ENCODE results near the gene YPEL4.
A peak's percentile ranks its signal among the peaks of the same experiment; 100 is the strongest.
"Not testable (repeated sequence)": the region's sequence is repeated elsewhere in the genome, so short reads cannot be mapped to it uniquely, and the experiment has no call there.

YPEL4 gene, protein sequence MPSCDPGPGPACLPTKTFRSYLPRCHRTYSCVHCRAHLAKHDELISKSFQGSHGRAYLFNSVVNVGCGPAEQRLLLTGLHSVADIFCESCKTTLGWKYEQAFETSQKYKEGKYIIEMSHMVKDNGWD

DNA sequence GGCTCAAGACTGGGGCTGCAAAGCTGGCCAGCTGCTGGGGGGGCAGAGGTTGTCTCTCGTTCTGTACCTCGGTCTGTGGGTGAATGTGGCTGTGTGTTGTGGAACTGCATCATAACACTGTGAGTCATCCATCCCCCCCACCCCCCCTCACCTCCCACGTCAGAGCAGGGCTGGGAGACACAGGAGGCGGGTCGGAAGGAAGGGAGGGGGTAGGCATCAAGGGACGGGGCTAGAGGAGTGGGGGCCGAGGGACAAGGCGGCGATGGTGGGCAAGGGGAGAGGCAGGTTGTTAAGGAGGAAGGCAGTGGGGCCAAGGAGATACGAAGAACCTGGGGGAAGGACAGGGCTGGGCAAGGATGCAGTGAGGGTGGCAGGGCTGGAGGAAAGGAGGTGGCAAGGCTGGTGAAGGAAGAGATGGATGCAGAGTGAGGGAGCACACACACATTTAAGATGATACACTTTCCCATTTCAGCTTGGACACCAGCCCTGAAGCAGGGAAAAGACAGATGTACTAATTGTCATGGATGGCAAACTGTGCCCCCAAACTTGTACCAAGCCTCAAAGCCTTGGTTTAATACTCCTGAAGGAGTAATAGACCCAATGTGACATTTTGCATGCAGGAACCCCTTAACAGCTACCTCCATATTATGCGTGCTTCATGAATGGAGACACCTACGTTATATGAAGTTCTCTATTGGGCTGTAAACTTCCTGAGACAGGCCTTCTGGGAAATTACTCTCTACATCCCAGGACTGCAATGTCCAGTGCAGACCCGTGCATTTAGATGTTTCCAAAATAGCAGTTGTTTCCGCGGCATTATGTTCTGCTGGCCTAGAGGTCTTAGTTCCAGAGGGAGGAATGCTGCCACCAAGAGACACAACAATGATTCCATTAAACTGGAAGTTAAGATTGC is at the start of gene YPEL4:
TSS of gene YPEL4 (minus strand) at position 87 of the 913 bp plus-strand sequence. CDS start 2,805 bp downstream, outside the sequence.
- in situ Hi-C loops (cut with MboI; ENCODE audit: low pct_unique_long_range_greater_than_20kb, low sequenced_read_pairs), result loop anchor here (10.0 kb wide), 1 partner anchor 155 kb away; no protein-coding TSS in a partner anchor
- DNase-seq, result peak; percentile 61

DNA sequence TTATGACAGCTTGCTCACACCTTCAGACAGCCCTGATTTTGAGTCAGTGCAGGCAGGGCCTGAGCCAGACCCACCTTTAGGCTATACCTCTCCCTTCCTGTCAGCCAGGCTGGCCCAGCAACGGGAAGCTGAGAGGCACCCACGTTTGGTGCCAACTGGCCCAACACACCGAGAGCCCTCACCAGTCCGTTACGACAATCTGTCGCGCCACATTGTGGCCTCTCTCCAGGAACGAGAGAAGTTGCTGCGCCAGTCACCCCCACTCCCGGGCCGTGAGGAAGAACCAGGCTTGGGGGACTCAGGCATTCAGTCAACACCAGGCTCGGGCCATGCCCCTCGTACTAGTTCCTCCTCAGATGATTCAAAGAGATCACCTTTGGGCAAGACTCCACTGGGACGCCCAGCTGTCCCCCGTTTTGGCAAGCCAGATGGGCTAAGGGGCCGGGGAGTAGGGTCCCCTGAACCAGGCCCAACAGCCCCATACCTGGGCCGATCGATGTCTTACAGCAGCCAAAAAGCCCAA is 49.2 kb upstream of the YPEL4 start:
- in situ Hi-C loops (cut with MboI; ENCODE audit: low pct_unique_long_range_greater_than_20kb, low sequenced_read_pairs), result no loop called here
- DNase-seq, result no peak

DNA sequence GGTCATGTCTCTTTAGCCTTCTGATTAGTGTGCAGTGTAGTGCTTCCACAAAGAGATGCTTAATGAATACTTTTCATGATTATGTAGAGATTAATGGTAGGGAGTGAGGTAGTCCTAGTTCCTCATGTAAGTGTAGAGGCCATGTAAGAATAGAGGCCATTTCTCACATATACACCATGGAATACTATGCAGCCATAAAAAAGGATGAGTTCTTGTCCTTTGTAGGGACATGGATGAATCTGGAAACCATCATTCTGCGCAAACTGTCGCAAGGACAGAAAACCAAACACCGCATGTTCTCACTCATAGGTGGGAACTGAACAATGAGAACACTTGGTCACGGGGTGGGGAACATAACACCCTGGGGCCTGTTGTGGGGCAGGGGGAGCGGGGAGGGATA is 40.8 kb upstream of the YPEL4 start:
- DNase-seq; in situ Hi-C loops (cut with MboI; ENCODE audit: low pct_unique_long_range_greater_than_20kb, low sequenced_read_pairs): not testable (repeated sequence)

DNA sequence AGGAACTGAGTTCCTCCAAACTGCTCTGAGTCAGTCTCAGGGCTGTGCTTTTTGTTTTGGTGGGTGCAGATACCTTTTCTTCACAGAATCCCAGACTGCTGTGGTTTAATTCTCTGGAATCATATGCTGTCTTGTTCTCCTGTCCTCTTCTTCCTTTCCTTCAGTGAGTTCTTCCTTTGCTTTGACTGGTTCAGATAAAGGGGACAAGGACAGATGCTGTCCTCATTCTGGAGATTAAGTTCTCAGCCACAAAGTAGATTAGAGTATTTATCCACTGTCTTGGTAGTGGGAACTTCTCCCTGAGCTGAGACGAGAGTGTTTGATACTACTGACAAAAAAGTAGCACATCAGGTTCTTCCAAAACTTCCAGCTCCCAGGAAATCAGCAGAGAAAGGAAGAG is 31.5 kb upstream of the YPEL4 start:
- in situ Hi-C loops (cut with MboI; ENCODE audit: low pct_unique_long_range_greater_than_20kb, low sequenced_read_pairs), result no loop called here
- no peak for DNase-seq

DNA sequence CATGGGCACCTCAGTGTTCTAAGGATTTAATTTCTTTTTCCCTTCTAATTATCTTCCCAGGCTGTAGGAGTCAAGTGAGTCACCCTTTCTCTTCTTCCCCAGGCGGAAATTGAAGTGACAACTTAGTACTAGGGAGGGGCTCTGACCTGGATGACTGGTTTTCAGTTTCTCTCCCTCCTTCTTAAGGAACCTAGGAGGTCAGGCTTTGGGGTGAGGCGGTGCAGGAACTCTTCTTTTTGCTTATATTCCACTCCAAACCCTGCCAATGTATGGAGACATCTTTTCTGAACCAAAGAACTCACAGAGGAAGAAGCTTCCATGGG is 30.8 kb upstream of the YPEL4 start:
- in situ Hi-C loops (cut with MboI; ENCODE audit: low pct_unique_long_range_greater_than_20kb, low sequenced_read_pairs), result no loop called here
- DNase-seq, result no peak

DNA sequence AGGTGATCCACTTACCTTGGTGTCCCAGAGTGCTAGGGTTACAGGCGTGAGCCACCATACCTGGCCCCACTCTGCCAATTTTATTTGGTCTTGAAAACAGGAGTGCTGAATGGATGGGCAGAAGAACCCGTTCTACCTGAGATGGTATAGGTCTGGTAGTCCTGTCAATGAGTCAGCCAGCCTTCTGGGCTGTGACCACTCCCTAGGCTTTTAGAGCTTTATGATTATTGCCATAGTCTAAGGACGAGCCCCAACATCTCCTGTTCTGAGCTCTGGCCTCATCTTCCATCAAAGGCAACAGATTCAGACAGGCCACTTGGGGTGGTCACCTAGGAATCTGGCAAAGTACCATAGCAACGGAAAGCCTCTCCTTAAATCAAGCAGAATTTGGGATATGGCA is 29.7 kb upstream of the YPEL4 start:
- no peak for DNase-seq
- in situ Hi-C loops (cut with MboI; ENCODE audit: low pct_unique_long_range_greater_than_20kb, low sequenced_read_pairs), result no loop called here

DNA sequence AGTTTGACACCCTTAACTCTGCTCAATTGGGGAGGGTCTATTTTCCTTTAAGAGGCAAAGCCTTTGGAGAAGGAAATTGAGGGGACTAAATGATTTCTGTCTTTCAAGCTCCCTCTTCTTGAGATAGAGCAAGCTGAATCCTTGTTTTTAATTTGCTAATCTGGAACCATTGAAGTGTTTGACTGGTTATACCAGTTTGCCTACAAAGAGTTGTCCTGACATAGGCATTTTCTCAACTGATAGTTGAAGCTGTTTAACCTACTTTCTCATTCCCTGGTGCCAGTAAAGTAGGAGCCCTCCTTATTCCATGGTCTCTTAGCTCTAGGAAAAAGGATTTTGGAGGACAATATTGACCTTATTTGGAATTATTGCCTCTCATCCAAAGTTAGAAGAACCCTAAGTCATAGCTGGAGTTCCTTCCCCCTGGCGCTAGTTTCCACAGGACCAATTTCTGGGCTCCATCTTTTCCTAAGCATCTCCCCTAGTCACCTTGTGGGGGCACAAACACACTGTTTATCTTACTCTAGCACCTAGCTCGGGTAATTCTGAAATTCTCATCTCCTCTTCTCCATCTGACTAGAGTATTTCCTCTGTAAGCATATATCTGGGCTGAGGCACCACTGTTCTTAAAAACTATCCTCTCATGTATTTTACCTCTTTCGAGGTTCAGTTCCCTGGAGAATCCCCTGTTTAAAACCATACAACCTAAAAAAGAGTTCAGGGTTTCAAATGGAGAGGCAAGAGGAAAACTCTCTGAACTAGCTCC is 25.6 kb upstream of the YPEL4 start:
- in situ Hi-C loops (cut with MboI; ENCODE audit: low pct_unique_long_range_greater_than_20kb, low sequenced_read_pairs), result no loop called here
- DNase-seq, result no peak

DNA sequence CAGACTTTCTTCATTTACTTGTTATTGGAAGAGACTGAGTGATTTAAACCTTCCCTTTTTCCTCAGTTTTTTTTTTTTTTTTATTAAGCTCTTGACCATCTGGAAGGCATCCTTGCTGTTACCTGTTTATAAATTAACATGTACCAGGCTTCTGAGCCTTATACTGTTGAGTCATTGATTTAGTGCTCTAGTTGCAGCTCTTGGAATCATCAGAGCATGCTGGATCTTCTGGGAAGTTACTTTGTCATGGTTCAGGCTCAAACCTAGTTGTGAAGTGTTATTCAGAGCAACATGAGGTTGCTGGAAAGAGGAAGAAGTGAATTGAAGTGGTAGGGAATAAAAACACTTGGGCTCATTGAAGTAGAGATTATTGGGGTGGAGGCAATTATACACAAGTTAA is 24.5 kb upstream of the YPEL4 start:
- in situ Hi-C loops (cut with MboI; ENCODE audit: low pct_unique_long_range_greater_than_20kb, low sequenced_read_pairs), result no loop called here
- DNase-seq, result no peak

DNA sequence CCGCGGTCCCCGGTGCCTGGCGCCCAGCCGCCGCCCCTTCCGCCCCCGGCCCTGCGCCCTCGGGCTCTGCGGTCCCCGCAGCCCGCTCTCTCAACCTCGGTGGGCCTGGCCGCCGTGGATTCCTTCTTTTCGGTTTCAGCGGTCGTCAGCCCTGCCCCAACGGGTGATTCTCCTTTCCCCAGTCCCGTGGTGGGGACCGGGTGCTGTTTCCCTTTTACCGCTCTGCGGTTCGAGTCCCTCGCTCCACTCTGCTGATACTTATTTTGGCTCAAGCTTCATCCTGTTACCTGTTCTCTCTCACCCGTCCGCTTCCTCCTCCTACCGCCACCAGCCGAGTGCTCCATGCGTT is 18.7 kb upstream of the YPEL4 start:
- DNase-seq, result no peak
- in situ Hi-C loops (cut with MboI; ENCODE audit: low pct_unique_long_range_greater_than_20kb, low sequenced_read_pairs), result no loop called here

DNA sequence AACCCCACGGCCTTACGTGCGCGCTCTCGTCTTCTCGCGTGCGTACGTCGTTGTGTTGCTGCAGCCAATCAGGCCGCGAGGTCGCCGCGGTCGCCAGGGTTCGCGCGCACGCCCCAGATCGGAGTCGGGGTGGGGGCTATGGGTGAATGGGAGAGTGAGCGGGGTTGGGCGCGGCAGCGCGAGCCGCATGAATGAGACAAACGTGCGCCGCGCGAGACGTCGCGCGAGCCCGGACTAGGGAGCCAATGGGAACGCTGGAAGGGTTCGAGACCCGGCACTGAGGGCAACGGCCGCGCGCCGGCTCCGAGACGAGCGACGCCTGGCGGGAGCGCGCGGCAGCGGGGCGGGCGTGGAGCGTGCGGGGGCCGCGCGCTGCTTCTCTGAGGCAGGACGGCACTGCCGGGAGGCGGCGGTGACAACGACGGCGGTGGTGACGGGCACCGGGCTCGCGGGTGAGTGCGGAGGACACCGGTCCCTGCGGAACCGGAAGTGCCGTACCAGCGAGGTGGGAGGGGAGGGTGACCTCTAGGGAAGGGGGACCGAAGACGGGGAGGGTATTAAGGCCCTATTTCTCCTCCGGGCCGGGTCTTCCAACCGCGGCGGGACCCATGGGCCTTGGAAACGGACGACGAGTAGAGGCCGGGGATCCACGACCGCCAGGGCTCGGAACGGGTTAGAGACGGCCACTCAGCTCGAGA is 18.2 kb upstream of the YPEL4 start, which contains the start of gene ZDHHC5:
TSS of gene ZDHHC5 (plus strand) at position 379 of the 698 bp plus-strand sequence. CDS start 4,977 bp downstream, outside the sequence.
- DNase-seq, result peak; percentile 99
- in situ Hi-C loops (cut with MboI; ENCODE audit: low pct_unique_long_range_greater_than_20kb, low sequenced_read_pairs), result no loop called here

DNA sequence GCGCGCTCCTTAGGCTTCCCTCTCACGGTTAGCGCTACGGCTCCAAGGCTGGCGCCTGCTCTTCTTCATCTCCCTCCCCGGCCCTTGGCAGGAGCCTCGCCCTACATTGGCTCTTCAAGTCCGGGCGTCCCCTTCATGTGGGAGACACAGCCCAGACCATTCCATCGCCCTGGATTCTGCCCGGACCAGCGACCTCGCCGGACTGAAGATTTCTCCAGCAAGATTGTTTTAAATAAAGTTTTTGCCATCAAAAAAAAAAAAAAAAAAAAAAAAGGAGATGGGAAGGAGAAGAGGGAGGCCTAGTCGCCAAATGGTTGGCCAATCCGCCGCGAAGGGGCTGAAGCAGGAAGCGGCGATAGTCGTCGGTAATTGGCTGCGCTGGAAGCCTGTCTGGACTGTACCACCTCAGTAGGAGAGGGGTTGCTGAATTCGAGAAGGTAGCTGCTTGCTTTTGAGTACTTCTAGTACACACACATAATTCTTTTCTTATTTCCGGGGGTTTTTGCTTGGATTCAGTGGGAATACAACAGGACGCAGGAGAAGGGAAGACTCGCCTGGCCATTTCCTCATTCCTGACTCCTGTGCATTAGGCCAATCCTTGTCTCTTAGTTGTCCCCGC is 17.5 kb upstream of the YPEL4 start:
- DNase-seq, result peak; percentile 98
- in situ Hi-C loops (cut with MboI; ENCODE audit: low pct_unique_long_range_greater_than_20kb, low sequenced_read_pairs), result no loop called here

DNA sequence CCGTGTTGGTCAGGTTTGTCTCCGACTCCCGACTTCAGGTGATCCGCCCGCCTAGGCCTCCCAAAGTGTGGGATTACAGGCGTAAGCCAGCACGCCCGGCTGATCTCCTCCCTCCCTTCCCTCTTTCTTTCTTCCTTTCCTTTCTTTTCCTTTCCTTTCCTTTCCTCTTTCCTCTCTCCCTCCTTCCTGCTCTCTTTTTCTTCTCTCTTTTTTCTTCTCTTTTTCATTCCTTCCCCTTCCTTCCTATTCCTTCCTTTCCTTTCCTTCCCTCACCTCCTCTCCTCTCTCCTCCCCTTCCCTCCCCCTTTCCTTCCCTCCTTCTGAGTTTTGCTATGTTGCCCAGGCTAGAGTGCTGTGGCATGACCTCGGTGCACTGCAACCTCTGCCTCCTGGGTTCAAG is 14.3 kb upstream of the YPEL4 start:
- in situ Hi-C loops (cut with MboI; ENCODE audit: low pct_unique_long_range_greater_than_20kb, low sequenced_read_pairs), result no loop called here

DNA sequence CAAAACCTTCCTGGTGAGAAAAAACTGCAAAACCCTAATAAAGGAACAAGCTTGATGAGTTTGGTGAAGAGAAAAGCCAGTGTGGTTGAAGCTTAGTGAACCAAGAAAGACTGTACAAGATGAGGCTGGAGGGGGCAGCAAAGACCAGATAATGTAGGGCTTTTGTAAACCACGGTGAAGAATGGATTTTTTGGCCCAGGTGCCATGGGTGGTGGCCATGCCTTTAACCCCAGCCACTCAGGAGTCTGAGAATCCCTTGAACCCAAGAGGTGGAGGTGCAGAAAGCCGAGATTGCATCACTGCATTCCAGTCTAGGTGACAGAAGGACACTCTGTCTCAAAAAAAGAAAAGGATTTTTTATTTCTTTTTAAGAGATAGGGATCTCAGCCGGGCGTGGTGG is 13.2 kb upstream of the YPEL4 start:
- in situ Hi-C loops (cut with MboI; ENCODE audit: low pct_unique_long_range_greater_than_20kb, low sequenced_read_pairs), result no loop called here
- DNase-seq, result peak; percentile 48

More for the DNA sequence above, 14.3 kb upstream of the YPEL4 start:
- DNase-seq, result no peak

DNA sequence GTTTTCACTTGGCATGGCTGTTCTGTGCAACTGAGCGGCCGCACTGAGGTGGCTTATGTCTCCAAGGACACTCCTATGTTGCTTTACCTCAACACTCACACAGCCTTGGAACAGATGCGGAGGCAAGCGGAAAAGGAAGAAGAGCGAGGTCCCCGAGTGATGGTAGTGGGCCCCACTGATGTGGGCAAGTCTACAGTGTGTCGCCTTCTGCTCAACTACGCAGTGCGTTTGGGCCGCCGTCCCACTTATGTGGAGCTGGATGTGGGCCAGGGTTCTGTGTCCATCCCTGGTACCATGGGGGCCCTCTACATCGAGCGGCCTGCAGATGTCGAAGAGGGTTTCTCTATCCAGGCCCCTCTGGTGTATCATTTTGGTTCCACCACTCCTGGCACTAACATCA is 10.0 kb upstream of the YPEL4 start:
- no peak for DNase-seq
- in situ Hi-C loops (cut with MboI; ENCODE audit: low pct_unique_long_range_greater_than_20kb, low sequenced_read_pairs), result no loop called here

DNA sequence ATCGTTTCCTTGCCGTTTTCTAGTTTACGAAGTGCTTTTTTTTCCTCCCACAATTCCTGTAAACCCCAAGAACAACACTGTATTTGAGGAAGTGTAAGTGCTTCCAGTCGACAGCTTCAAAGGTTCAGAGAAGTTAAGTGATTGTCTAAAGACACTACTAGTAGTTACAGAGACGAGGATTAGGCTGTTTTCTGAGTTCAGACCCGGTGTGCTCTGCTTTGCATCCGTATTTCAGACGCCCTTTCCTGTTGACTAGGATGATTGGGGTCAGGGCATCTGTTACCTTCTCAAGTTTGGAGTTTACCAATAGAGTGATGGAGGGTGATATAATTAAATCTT is 8.3 kb upstream of the YPEL4 start:
- in situ Hi-C loops (cut with MboI; ENCODE audit: low pct_unique_long_range_greater_than_20kb, low sequenced_read_pairs), result no loop called here
- no peak for DNase-seq

DNA sequence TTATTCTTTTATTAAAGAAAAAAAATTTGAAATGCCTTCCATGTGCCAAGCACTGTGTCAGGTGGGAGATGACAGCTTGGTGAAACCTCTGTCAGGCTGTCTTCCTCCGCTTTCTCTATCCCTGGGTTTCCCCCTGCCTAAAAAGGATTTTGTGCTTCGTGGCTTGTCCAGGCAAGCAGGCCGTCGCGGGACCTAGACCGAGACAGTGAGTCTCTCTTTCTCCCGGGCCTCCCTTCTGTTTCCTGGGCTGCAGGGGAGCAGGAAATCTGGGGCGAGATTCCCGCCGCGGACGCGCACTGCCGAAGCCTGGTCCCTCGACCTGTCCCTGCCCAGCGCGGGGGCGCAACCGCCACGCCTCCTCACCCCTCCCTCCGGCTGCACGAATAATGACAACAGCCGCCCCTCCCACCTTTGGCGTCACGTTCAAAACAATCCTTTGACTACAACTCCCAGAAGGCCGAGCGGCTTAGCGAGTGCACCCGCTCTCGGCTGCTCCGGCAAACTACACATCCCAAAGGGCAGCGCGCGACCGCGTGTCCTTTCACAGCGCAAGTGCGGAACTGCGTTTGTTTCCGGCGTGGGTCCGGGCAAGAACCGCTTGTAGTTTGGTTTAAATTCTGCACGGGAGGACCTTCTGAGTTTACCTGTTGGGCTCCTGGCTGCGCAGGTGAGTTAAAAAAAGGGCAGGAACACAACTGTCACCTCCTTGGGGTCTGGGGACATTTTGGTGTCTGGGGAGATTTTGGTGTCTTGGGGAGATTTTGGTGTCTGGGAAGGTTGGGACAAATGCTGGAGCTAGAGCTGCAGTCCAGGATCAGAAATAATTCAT is 7.7 kb upstream of the YPEL4 start, which contains the start of gene CLP1:
TSS of gene CLP1 (plus strand) at position 569 of the 829 bp plus-strand sequence. CDS start 1,715 bp downstream, outside the sequence.
- DNase-seq, result peak; percentile 99
- in situ Hi-C loops (cut with MboI; ENCODE audit: low pct_unique_long_range_greater_than_20kb, low sequenced_read_pairs), result no loop called here

DNA sequence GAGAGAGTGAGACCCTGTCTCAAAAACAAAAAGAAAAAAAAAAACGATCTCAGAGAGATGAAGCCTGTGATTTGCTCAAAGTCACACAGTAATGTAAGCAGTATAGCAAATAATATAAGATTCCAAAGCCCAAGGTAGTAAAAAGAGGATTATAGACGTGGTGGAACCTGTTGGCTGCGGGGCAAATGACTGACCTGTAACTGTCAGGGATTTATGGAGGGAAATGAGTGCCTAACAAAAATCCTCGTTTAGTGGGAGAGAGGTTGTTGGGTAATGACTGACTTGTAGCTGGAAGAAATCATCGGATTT is 7.1 kb upstream of the YPEL4 start:
- no peak for DNase-seq
- in situ Hi-C loops (cut with MboI; ENCODE audit: low pct_unique_long_range_greater_than_20kb, low sequenced_read_pairs), result no loop called here

DNA sequence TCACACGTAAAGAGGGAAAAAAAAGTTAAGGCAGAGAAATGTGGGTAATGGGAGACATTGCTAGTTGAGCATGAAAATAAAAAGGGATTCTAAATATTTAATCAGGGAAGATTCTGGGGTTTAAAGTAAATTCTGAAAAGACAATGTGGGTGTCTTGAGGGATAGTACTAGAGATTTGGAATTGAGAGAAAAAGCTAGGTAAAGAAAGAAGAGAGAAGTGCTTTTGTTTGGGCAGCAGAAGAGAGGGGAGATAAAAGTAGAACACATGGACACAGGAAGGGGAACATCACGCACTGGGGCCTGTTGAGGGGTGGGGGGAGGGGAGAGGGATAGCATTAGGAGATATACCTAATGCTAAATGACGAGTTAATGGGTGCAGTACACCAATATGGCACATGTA is 3.5 kb upstream of the YPEL4 start:
- DNase-seq, result peak; percentile 75
- in situ Hi-C loops (cut with MboI; ENCODE audit: low pct_unique_long_range_greater_than_20kb, low sequenced_read_pairs), result no loop called here
